Measurements from ENCODE around the gene FAM241A.
"Not testable (repeated sequence)": the region's sequence is repeated elsewhere in the genome, so short reads cannot be mapped to it uniquely, and the experiment has no call there.

Gene FAM241A

GRCh38 chr4:112173593-112174558 is 28.6 kb downstream of the FAM241A start:
- DNase-seq (ENCODE audit: low spot score) = no peak

DNA sequence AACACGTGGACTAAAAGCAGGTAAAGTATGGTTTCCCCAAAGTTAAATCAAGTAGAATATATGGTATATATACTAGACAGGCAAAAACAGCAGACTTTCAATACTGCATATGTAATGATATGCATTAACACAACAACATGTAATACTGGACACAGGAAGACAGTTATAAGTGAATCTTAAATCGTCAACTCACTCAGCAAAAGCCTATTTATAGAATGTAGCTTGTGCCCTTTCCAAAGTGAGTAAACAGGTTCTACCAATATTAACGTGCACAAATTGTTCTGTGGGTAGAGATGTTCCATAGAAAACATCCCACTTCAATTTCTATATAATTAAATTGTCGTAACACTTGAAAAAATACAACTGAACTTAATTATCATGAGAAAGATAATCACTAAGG is 30.6 kb downstream of the FAM241A start:
- DNase-seq (ENCODE audit: low spot score) = no peak

DNA sequence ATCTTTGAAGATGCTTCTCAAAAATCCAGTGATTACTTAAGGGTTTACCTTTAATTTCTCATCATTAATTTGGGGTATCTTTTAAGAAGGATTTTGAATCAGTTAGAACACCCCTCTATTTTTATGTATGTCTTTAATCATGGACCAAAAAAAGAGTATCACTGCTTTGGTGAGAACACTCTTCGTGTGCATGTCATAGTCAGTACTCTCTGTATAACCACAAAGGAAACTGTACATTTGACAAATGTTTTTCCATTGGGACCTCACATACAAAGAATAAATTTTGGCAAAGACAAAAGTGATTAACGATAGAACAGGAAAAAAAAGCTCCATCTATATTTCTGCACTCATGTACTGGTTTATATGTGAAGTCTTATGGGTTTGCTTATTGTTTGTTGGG is 31.3 kb downstream of the FAM241A start:
- no peak for DNase-seq (ENCODE audit: low spot score)

DNA sequence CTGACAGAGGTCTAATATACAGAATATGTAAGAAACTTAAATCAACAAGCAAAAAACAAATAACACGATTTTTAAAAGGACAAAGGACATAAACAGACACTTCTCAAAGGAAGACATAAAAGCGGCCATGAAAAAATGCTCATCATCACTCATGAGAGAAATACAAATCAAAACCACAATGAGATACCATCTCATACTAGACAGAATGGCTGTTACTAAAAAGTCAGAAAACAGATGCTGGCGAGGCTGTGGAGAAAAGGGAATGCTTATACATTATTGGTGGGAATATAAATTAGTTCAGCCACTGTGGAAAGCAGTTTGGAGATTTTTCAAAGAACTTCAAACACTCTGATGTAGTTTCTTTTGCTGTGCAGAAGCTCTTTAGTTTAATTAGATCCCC is 33.5 kb downstream of the FAM241A start:
- not testable (repeated sequence) for DNase-seq (ENCODE audit: low spot score)

DNA sequence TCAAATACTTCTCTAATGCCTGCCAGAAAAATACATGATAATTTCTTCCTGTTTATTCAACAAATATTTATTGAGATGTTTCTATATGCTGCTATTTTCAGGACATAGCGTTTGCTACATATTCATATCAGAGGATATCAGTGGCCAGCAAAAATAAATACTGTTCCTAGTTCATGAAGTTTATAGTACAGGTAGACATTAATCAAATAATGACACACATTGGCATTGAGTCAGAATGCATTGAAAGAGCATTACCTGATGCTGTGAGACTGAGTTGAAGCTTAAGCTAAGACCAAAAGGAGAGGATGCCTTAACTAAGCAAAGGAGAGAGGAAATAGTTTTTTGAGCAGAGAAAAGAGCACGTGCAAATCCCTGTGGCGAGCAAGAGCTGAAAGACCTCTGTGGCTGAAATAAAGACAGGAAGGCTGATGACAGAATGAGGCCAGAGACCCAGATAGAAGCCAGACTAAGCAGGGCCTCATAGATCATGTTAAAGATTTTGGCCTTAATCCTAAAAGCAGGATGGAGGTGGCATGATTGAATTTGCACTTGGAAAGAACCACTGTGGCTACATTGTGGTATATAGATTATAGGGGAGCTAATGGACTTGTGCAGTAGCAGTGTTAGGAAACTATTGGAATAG is 36.2 kb downstream of the FAM241A start:
- no peak for DNase-seq (ENCODE audit: low spot score)

DNA sequence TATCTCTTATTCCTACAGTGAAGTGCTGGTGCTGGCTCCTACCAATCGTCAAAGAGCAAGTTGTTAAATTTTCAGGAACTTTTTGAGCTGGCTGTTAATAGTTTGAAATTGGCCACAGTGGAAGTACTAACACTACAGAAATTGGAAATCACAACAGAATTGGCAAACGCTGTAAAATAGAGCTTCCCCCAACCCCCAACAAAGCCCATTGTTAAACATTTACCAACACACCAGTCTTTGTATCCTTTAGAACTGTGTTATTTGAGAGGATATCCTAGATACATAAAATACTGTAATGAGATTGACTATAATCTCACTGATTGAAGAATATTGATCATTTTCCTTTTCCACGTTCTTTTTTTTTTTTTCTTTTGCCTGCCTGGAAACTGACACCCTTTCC is 37.4 kb downstream of the FAM241A start:
- DNase-seq (ENCODE audit: low spot score) = no peak

GRCh38 chr4:112183252-112183651 is 38.0 kb downstream of the FAM241A start:
- no peak for DNase-seq (ENCODE audit: low spot score)

DNA sequence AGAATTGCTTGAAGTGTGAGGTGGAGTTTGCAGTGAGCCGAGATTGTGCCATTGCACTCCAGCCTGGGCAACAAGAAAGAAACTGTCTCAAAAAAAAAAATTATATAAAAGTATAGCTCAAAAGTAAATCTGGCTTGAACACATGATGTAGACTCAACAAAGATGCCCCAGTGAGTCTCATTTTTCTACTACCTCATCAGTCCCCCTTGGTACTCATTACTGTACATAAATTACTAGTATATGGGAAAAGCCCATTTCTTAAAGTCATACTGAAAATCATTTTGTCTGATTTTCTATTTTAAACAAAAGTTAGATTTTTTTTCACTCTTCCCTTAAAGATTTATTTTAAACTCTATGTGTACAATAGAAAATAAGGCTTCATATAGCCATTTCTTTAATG is 39.2 kb downstream of the FAM241A start:
- no peak for DNase-seq (ENCODE audit: low spot score)

DNA sequence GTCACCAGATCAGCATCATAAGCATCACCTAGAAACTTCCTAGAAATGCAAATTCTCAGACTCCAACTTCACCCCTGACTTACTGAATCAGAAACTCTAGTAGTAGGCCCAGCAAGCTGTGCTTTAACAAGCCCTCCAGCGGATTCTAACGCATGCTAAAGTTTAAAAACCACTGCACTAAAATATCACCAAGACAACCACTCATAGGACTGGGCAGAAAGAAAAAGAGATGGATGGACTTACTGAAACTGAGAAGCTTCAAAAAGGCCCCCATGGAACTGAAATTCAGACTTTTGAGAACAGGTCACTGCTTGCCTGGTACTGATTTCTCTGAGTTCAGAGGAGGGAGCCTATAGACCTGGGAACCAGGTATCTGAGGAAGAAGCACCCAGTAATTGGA is 40.1 kb downstream of the FAM241A start:
- DNase-seq (ENCODE audit: low spot score) = no peak

GRCh38 chr4:112185740-112186670 is 40.8 kb downstream of the FAM241A start:
- no peak for DNase-seq (ENCODE audit: low spot score)

DNA sequence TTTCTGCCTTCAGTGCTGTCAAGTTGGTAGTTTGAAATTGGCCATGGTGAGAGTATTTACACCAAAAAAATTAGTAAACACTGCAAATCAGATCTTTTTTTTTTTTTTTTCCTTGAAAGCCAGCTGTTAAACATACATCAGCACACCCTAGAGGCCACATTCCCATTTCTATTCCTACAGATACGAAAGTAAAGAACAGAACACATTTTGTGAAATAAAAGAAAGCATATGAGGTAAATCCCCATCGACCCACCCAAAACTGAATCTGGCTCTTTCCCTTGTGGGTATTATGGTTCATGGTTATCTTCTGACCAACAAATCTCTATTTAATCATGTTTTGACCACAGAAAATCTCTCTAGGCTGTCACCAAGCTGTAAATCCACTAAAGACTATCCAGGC is 44.5 kb downstream of the FAM241A start:
- no peak for DNase-seq (ENCODE audit: low spot score)

DNA sequence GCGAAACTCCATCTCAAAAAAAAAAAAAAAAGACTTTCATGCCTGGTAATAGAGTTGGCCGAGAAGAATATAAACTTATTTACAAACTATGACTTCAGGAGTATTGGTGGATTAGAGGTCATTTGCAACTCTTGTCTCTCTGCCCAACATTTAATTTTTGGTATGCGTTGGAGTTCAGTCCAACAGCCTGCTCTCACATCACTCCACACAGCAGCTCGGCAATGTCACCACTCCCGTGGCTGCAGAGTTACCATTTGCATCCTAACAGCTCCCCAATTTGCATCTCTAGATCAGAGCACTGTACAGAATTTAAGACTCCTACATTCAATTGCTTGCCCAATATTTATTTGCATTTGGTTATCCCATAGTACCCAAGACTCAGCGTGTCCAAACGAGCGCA is 45.4 kb downstream of the FAM241A start:
- DNase-seq (ENCODE audit: low spot score) = no peak

DNA sequence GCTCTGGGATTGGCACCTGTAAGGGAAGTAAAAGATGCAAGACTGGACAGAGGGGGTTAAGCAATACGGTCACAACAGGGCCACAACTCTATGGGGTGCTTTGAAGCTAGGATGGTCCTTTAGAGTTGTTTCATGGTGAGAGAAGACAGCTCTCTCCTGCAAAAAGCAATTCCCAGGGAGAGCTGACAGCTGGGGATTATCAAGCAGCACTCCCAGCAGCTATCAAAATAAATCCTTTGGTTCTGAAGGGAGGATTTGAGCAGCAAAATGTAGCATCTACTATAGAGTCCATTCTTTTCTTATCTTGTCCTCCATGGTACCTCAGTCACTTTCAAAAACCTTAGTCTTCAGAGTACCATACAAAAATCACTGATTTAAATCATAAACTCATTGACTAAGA is 51.2 kb downstream of the FAM241A start:
- no peak for DNase-seq (ENCODE audit: low spot score)

DNA sequence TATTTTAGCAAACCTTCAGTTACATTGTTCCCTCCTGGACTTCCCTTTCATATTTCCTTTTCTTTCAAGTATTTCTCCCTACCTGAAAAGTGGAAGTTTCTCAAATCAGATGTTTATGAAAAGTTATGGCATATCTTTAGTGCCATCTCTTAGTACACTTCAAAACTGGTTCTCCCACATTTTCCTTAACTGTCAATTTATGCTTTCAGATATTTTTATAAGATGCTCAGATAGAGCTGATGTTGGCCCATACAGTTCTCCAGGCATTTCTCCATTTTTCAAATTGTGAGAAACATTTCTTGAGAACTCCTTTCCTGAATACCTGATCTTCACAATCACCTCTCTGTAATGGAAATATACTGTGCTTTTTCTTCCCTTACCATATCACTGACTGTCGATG is 53.8 kb downstream of the FAM241A start:
- DNase-seq (ENCODE audit: low spot score) = no peak

DNA sequence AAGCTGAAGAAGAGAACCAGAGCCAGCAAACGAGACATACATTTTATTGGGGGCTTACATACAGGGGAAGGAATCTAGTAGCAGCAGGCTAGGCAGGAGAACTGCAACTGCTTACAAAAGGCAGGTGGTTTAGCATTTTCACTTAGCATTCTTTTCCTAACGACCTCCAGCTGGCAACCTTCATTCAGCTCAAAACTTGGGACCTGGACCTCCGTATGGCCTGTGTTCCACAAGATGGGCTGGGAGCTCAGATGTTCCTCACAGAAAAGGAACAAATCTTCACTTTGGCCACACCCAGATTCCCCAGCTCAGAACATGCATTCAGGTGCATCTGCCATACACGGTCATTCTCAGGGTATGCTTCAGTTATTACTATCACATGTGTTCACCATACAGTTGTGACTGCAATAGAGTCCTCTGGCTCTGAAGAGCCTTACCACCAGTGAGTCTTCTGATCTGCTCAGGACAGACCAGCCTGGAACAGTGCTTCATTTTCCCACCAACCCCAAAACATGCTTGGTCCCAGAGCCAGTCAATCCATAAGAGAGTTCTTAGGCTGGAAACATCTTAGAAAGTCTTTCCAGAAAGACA is 56.8 kb downstream of the FAM241A start:
- no peak for DNase-seq (ENCODE audit: low spot score)

DNA sequence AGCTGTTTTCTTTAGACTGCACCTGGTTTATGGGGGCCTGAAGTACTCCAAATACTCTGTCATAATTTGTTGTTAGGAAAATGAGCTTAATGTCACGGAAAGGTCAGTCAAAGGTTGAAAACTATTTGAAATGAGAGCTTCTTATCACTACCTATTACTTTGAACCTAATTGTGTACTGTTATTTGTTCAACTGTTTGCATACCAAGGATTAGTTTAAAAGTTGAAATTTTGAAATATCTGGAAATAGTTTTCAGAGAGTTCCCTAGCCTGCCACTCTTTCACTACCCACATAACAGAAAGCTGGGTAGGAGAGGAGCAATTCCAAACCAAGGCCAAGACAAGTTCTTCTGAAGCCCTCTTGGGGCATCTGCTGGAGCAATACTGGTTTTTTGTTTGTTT is 58.3 kb downstream of the FAM241A start:
- no peak for DNase-seq (ENCODE audit: low spot score)

GRCh38 chr4:112206431-112206830 is 61.2 kb downstream of the FAM241A start:
- DNase-seq (ENCODE audit: low spot score) = no peak

- DNase-seq (ENCODE audit: low spot score) = not testable (repeated sequence)
Measured at GRCh38 chr4:112208137-112209095, 63.2 kb downstream of the FAM241A start.

DNA sequence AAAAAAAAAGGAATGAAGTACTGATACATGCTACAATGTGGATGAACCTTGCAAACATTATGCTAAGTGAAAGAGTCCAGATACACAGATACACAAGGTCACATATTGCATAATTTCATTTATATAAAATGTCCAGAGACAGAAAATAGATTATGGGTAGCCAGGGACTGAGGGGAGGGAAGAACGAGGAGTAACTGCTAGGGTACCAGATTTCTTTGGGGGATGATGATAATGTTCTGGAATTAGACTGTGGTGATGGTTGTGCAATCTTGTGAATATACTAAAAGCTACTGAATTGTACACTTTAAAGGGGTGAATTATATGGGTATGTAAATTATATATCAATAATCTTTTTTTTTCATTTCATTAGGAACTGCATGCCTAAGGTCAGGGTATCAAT is 65.5 kb downstream of the FAM241A start:
- no peak for DNase-seq (ENCODE audit: low spot score)

- no peak for DNase-seq (ENCODE audit: low spot score)
Measured at GRCh38 chr4:112213091-112213490, 67.8 kb downstream of the FAM241A start.

DNA sequence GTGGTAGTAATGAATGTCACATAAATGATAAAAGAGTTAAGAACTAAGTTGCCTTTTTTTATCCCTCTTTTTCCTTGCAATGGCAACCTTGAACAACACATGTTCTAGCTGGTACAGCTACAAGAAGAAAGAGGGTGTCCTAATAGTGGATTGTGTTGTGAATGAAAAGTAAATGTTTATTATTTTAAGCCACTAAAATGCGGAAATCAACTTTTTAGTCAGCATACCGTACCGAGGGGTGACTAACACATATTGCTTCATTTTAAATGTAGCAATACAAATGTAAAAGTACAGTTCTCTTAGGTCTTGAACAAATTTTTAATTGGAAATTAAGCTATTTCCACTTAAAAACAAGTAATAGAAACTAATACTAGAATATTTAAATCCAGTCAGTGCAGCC is 68.6 kb downstream of the FAM241A start:
- no peak for DNase-seq (ENCODE audit: low spot score)
